HG03378 (cell line): ENCODE results near the gene PPP1R1A.

Experiments used
- ATAC-seq: cut with Tn5 transposase; IDR thresholded peaks from one replicate; pipeline ENCODE4 v1.9.1; 2021; ENCODE audit warnings: mild to moderate bottlenecking, moderate library complexity; ENCODE audit not compliant: unreplicated experiment

The PPP1R1A gene

GRCh38 chr12:54588110-54588889, at the start of gene PPP1R1A:
Gene PPP1R1A, minus strand, starts transcription at chr12:54588659. Its CDS starts 171 bp downstream, at chr12:54588488.
- ATAC-seq = no peak

- no peak for ATAC-seq
Measured at GRCh38 chr12:54634795-54635194, 46.3 kb upstream of the PPP1R1A start, which contains the start of gene LACRT. Gene LACRT, minus strand, starts transcription at chr12:54634895. Its CDS starts 54 bp downstream, at chr12:54634841.

- ATAC-seq = no peak
Measured at GRCh38 chr12:54631988-54632728, 43.7 kb upstream of the PPP1R1A start.

- ATAC-seq = no peak
Measured at GRCh38 chr12:54631551-54631950, 43.1 kb upstream of the PPP1R1A start.

- ATAC-seq = no peak
Measured at GRCh38 chr12:54629925-54630324, 41.5 kb upstream of the PPP1R1A start.

GRCh38 chr12:54628186-54628846, 39.9 kb upstream of the PPP1R1A start:
- ATAC-seq = no peak

GRCh38 chr12:54627304-54627703, 38.8 kb upstream of the PPP1R1A start:
- no peak for ATAC-seq

- ATAC-seq = no peak
Measured at GRCh38 chr12:54625598-54625997, 37.1 kb upstream of the PPP1R1A start.

GRCh38 chr12:54624315-54625279, 36.1 kb upstream of the PPP1R1A start:
- ATAC-seq = no peak

- ATAC-seq = no peak
Measured at GRCh38 chr12:54622463-54623183, 34.2 kb upstream of the PPP1R1A start.

GRCh38 chr12:54616933-54617680, 28.6 kb upstream of the PPP1R1A start:
- ATAC-seq = no peak

- ATAC-seq = no peak
Measured at GRCh38 chr12:54612225-54612750, 23.8 kb upstream of the PPP1R1A start.

GRCh38 chr12:54611715-54612149, 23.3 kb upstream of the PPP1R1A start:
- ATAC-seq = no peak

- no peak for ATAC-seq
Measured at GRCh38 chr12:54608769-54609168, 20.3 kb upstream of the PPP1R1A start.

GRCh38 chr12:54608156-54608555, 19.7 kb upstream of the PPP1R1A start:
- no peak for ATAC-seq

- ATAC-seq = no peak
Measured at GRCh38 chr12:54606556-54606955, 18.1 kb upstream of the PPP1R1A start.

GRCh38 chr12:54605138-54605970, 16.9 kb upstream of the PPP1R1A start:
- no peak for ATAC-seq

GRCh38 chr12:54604436-54604835, 16.0 kb upstream of the PPP1R1A start:
- no peak for ATAC-seq
